AG10803 (cell line): ENCODE data around the gene MAN1A1.
"Not testable (repeated sequence)": the region's sequence is repeated elsewhere in the genome, so short reads cannot be mapped to it uniquely, and the experiment has no call there.

Source experiments
- DNase-seq: peaks from one replicate; pipeline ENCODE4 v3.0.0; 2010; ENCODE audit warnings: low read depth
- H3K4me3 ChIP-seq: 2 replicates; pipeline ENCODE4 v1.5.1; 2011; ENCODE audit warnings: mild to moderate bottlenecking, low read length, control low read depth
- CTCF ChIP-seq: conservative IDR thresholded peaks from 2 replicates; pipeline ENCODE4 v1.5.1; 2011; ENCODE audit warnings: mild to moderate bottlenecking, low read length, control low read depth, inconsistent platforms

MAN1A1 gene

GRCh38 chr6:119170103-119170446, 179.5 kb downstream of the MAN1A1 start:
- TF ChIP-seq CTCF = no peak
- DNase-seq = no peak

GRCh38 chr6:119169355-119169754, 180.2 kb downstream of the MAN1A1 start:
- H3K4me3 ChIP-seq, DNase-seq: not testable (repeated sequence)

More at GRCh38 chr6:119170103-119170446, 179.5 kb downstream of the MAN1A1 start:
- H3K4me3 ChIP-seq = no peak overlapping the region

GRCh38 chr6:119166024-119166784, 183.4 kb downstream of the MAN1A1 start:
- H3K4me3 ChIP-seq = no peak overlapping the region
- DNase-seq = no peak
- no peak for TF ChIP-seq CTCF

- DNase-seq = no peak
- no peak for TF ChIP-seq CTCF
- H3K4me3 ChIP-seq = no peak overlapping the region
Measured at GRCh38 chr6:119163006-119163405, 186.6 kb downstream of the MAN1A1 start.

GRCh38 chr6:119162134-119162775, 187.3 kb downstream of the MAN1A1 start:
- DNase-seq = no peak
- no peak for TF ChIP-seq CTCF
- no peak overlapping the region for H3K4me3 ChIP-seq

GRCh38 chr6:119161438-119161837, 188.1 kb downstream of the MAN1A1 start:
- no peak overlapping the region for H3K4me3 ChIP-seq
- TF ChIP-seq CTCF = no peak
- no peak for DNase-seq

- peak; percentile 54 for DNase-seq
- H3K4me3 ChIP-seq = no peak overlapping the region
- TF ChIP-seq CTCF = no peak
Measured at GRCh38 chr6:119160911-119161310, 188.7 kb downstream of the MAN1A1 start.
